GM12872 (cell line): Measurements from ENCODE around the gene COG4.

Experiments
- CTCF ChIP-seq: IDR thresholded peaks from 3 replicates; pipeline ENCODE4 v1.5.1; 2011; ENCODE audit warnings: low read depth, mild to moderate bottlenecking, low read length, moderate library complexity; ENCODE audit not compliant: insufficient read depth

COG4 gene

GRCh38 chr16:70475054-70475871, 48.1 kb downstream of the COG4 start:
- TF ChIP-seq CTCF = no peak

DNA sequence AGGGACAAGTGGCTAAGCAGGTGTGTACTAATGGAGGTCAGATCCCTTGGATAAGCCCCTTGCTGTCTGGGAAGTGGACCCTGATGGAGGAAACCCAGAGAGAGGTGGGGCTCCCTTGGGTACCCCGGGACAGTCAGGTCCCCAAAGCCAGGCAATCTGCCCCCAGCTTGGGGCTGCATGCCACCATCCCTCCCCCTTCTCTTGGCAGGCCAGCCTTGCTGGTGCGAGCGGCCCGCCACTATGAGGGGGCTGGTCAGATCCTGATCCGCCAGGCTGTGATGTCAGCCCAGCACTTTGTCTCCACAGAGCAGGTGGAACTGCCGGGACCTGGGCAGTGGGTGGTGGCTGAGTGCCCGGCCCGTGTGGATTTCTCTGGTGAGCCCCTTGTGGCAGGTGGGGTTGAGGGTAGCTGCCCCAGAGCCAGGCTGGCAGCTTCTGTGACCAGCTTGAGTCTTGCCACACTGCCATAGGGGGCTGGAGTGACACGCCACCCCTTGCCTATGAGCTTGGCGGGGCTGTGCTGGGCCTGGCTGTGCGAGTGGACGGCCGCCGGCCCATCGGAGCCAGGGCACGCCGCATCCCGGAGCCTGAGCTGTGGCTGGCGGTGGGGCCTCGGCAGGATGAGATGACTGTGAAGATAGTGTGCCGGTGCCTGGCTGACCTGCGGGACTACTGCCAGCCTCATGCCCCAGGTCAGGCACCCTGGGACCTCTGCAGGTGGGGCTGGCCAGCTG, 48.9 kb downstream of the COG4 start:
- TF ChIP-seq CTCF = no peak

- TF ChIP-seq CTCF = peak; percentile 29; the same call in 1 of the 3 replicates
Observed at GRCh38 chr16:70473446-70474319, 49.7 kb downstream of the COG4 start.

GRCh38 chr16:70472786-70473433, 50.4 kb downstream of the COG4 start:
- no peak for TF ChIP-seq CTCF

DNA sequence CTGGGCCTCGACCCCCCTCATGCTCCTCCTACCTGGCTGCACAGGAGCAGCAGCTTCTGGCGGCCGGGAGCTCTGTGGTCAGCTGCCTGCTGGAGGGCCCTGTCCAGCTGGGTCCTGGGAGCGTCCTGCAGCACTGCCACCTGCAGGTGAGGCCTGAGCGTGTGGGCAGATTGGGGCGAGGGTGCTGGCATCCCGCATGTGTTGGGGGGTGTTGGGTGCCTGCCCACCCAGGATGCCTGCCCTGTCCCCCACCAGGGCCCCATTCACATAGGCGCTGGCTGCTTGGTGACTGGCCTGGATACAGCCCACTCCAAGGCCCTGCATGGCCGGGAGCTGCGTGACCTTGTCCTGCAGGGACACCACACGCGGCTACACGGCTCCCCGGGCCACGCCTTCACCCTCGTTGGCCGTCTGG, 52.4 kb downstream of the COG4 start:
- TF ChIP-seq CTCF = peak; percentile 23; the same call in 2 of the 3 replicates

DNA sequence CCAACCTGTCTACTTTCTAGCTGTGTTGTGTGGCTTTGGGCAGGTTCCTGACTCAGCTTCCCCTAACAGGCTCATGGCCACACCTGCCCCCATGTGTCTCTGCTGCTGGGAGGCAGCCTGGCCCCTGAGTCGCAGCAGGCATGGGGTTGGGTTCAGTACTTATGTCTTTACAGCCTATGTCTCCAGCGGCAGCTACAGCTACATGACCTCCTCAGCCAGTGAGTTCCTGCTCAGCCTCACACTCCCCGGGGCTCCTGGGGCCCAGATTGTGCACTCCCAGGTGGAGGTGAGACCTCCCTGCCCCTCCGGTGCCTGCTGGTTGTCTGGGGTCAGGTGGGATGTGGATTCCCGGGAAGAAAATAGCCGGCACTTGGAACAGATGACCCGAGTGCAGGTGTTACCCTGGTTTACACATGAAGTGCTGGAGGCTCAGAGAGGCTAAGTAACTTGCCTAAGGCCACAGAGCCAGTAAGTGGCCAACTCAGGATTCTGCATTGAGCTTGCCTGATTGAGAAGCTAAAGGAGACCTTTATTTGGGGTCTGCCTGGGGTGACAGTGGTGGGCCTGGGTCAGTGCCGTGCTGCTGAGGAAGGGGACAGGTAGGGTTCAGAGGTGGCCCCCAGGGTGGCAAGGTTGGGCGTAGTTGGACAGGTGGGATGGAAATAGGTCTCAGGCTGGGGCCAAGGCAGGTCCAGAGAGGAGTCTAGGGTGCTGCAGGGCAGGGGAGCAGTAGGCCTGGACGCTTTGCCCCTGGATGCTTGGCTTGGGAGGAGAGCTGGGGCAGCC, 53.0 kb downstream of the COG4 start:
- no peak for TF ChIP-seq CTCF
